Bronchial epithelial cell (primary cell): ENCODE measurements around the gene CFDP1. TPM values are rescaled to one million over a fixed set of nuclear protein-coding genes. Genes with fewer than 3 reads are reported as not detected.
"Not testable (repeated sequence)": the region's sequence is repeated elsewhere in the genome, so short reads cannot be mapped to it uniquely, and the experiment has no call there.

Experiments
- DNase-seq: peaks from one replicate; pipeline ENCODE4 v3.0.0-alpha.2; 2010; ENCODE audit warnings: low read depth
- FAIRE-seq: peaks from 2 replicates; lab custom pipeline; 2011; peaks lifted over from hg19 to GRCh38; lab: Jason Lieb, UNC
- H3K27me3 ChIP-seq: 2 replicates; pipeline ENCODE4 v1.5.1; 2011; ENCODE audit warnings: low read length; ENCODE audit not compliant: control insufficient read depth, insufficient read depth
- H3K36me3 ChIP-seq: 2 replicates; pipeline ENCODE4 v1.5.1; 2011; ENCODE audit warnings: low read length; ENCODE audit not compliant: control insufficient read depth, insufficient read depth
- H3K4me3 ChIP-seq: 2 replicates; pipeline ENCODE4 v1.5.1; 2011; ENCODE audit warnings: mild to moderate bottlenecking, low read depth, low read length, control low read depth
- CTCF ChIP-seq: IDR thresholded peaks from 2 replicates; pipeline ENCODE4 v1.5.1; 2011; ENCODE audit warnings: mild to moderate bottlenecking, moderate library complexity, low read length, control low read depth, inconsistent platforms; ENCODE audit not compliant: insufficient read depth, severe bottlenecking
- total RNA-seq: library from RNA; depleted of rRNA; stranded (reverse); fragments of >200 nt; gene quantifications from 2 replicates; pipeline ENCODE4 v1.2.1, GENCODE V29; 2014

Gene CFDP1
- total RNA-seq, 1 donor from 2014 or later = 46.6 TPM

GRCh38 chr16:75272097-75272551, 161.2 kb downstream of the CFDP1 start:
- no peak for TF ChIP-seq CTCF
- no peak for FAIRE-seq
- DNase-seq = no peak
- Histone ChIP-seq H3K27me3 (no peaks in the 10 kb centered on the region), H3K4me3 (no peak overlapping the region), H3K36me3 (no peaks in the 10 kb centered on the region)

GRCh38 chr16:75271441-75272096, 161.7 kb downstream of the CFDP1 start:
- FAIRE-seq (no peak), DNase-seq (no peak)
- TF ChIP-seq CTCF = no peak
- no peaks in the 10 kb centered on the region for H3K27me3 ChIP-seq
- H3K36me3 ChIP-seq = no peaks in the 10 kb centered on the region
- H3K4me3 ChIP-seq = no peak overlapping the region

GRCh38 chr16:75269358-75269757, 163.9 kb downstream of the CFDP1 start:
- DNase-seq, H3K4me3 ChIP-seq: not testable (repeated sequence)

GRCh38 chr16:75267631-75268264, 165.6 kb downstream of the CFDP1 start:
- peaks cover 5% of the 10 kb centered on the region for H3K36me3 ChIP-seq
- no peak overlapping the region for H3K4me3 ChIP-seq
- DNase-seq (peak; percentile 85), FAIRE-seq (no peak)
- no peak for TF ChIP-seq CTCF
- no peaks in the 10 kb centered on the region for H3K27me3 ChIP-seq

More at GRCh38 chr16:75269358-75269757, 163.9 kb downstream of the CFDP1 start:
- not testable (repeated sequence) for H3K27me3 ChIP-seq, FAIRE-seq, H3K36me3 ChIP-seq

- DNase-seq = no peak
- Histone ChIP-seq H3K4me3 (no peak overlapping the region), H3K36me3 (peaks cover 5% of the 10 kb centered on the region), H3K27me3 (no peaks in the 10 kb centered on the region)
- no peak for TF ChIP-seq CTCF
- no peak for FAIRE-seq
Observed at GRCh38 chr16:75266738-75267630, 166.3 kb downstream of the CFDP1 start.
